Measurements from ENCODE around the gene UNC13D.

UNC13D gene

GRCh38 chr17:75838410-75838809 lies 5.8 kb downstream of the UNC13D start:
- no peak for DNase-seq (ENCODE audit: insufficient read length, low spot score)
- TF ChIP-seq, protein P1, sequence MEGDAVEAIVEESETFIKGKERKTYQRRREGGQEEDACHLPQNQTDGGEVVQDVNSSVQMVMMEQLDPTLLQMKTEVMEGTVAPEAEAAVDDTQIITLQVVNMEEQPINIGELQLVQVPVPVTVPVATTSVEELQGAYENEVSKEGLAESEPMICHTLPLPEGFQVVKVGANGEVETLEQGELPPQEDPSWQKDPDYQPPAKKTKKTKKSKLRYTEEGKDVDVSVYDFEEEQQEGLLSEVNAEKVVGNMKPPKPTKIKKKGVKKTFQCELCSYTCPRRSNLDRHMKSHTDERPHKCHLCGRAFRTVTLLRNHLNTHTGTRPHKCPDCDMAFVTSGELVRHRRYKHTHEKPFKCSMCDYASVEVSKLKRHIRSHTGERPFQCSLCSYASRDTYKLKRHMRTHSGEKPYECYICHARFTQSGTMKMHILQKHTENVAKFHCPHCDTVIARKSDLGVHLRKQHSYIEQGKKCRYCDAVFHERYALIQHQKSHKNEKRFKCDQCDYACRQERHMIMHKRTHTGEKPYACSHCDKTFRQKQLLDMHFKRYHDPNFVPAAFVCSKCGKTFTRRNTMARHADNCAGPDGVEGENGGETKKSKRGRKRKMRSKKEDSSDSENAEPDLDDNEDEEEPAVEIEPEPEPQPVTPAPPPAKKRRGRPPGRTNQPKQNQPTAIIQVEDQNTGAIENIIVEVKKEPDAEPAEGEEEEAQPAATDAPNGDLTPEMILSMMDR (IDR thresholded peaks at IDR 0.05; ENCODE audit: insufficient read depth, missing control alignments): no peak
- no peak for FAIRE-seq

DNA sequence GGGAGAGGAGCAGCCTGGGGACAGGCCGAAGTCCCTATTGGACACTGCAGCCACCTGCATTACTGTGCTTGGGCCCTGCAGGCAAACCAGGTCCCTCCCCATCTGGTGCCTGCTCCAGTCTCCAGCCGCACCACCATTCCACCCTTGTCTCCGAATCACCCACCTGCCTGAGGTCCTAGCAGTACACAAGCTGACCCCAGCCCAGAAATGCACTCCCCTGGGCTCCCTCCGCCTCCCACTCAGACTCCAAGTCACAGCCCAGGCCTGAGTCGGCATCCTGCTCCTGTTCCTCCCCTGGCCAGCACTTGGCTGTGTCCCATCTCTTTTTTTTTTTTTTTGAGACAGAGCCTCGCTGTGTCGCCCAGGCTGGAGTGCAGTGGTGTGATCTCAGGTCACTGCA lies 6.3 kb downstream of the UNC13D start:
- TF ChIP-seq, protein P1 (IDR thresholded peaks at IDR 0.05; ENCODE audit: insufficient read depth, missing control alignments): no peak
- DNase-seq (ENCODE audit: insufficient read length, low spot score) (no peak), FAIRE-seq (no peak)

- TF ChIP-seq, protein P1 (IDR thresholded peaks at IDR 0.05; ENCODE audit: insufficient read depth, missing control alignments): no peak
- FAIRE-seq: no peak
- no peak for DNase-seq (ENCODE audit: insufficient read length, low spot score)
Observed at GRCh38 chr17:75836605-75837004, 7.6 kb downstream of the UNC13D start.

GRCh38 chr17:75835654-75835987 lies 8.6 kb downstream of the UNC13D start:
- DNase-seq (ENCODE audit: insufficient read length, low spot score) (no peak), FAIRE-seq (no peak)
- TF ChIP-seq, protein P1 (IDR thresholded peaks at IDR 0.05; ENCODE audit: insufficient read depth, missing control alignments): no peak

GRCh38 chr17:75834928-75835653 lies 9.1 kb downstream of the UNC13D start:
- TF ChIP-seq, protein P1 (IDR thresholded peaks at IDR 0.05; ENCODE audit: insufficient read depth, missing control alignments): no peak
- FAIRE-seq (no peak), DNase-seq (ENCODE audit: insufficient read length, low spot score) (no peak)

GRCh38 chr17:75834279-75834920 lies 9.8 kb downstream of the UNC13D start:
- TF ChIP-seq, protein P1 (IDR thresholded peaks at IDR 0.05; ENCODE audit: insufficient read depth, missing control alignments): no peak
- no peak for FAIRE-seq

More at GRCh38 chr17:75834279-75834920, 9.8 kb downstream of the UNC13D start:
- DNase-seq (ENCODE audit: insufficient read length, low spot score): no peak
